GM10847 (cell line): ENCODE results near the gene DCTN5.

Experiments used
- POLR2A ChIP-seq: IDR thresholded peaks from 2 replicates; pipeline ENCODE4 v1.6.1; 2011; ENCODE audit not compliant: insufficient read length; ENCODE audit errors: extremely low read depth

The DCTN5 gene

GRCh38 chr16:23640931-23641765 is at the start of gene DCTN5, which contains the start of gene PALB2:
Gene DCTN5 (plus strand): TSS chr16:23641466. CDS start chr16:23641543, 77 bp downstream.
Gene PALB2 (minus strand): TSS chr16:23641310. CDS start chr16:23641157, 153 bp downstream.
- peak; percentile 76 for TF ChIP-seq POLR2A

- TF ChIP-seq POLR2A, result no peak
Measured at GRCh38 chr16:23594186-23594585, 47.1 kb upstream of the DCTN5 start.

- TF ChIP-seq POLR2A, result no peak
Measured at GRCh38 chr16:23595246-23595950, 45.9 kb upstream of the DCTN5 start.

- TF ChIP-seq POLR2A, result peak; percentile 68
Measured at GRCh38 chr16:23595951-23596720, 45.1 kb upstream of the DCTN5 start, which contains the start of gene NDUFAB1. Gene NDUFAB1 (minus strand): TSS chr16:23596316. CDS start chr16:23596290, 26 bp downstream.

- no peak for TF ChIP-seq POLR2A
Measured at GRCh38 chr16:23597003-23597756, 44.1 kb upstream of the DCTN5 start.

GRCh38 chr16:23607726-23608125 is 33.5 kb upstream of the DCTN5 start:
- no peak for TF ChIP-seq POLR2A

GRCh38 chr16:23608194-23608593 is 33.1 kb upstream of the DCTN5 start:
- TF ChIP-seq POLR2A, result no peak

- no peak for TF ChIP-seq POLR2A
Measured at GRCh38 chr16:23609929-23610328, 31.3 kb upstream of the DCTN5 start.

- no peak for TF ChIP-seq POLR2A
Measured at GRCh38 chr16:23611936-23612335, 29.3 kb upstream of the DCTN5 start.

GRCh38 chr16:23615805-23616204 is 25.5 kb upstream of the DCTN5 start:
- TF ChIP-seq POLR2A, result no peak

GRCh38 chr16:23624092-23624491 is 17.2 kb upstream of the DCTN5 start:
- TF ChIP-seq POLR2A, result no peak

- no peak for TF ChIP-seq POLR2A
Measured at GRCh38 chr16:23629516-23629915, 11.8 kb upstream of the DCTN5 start.

GRCh38 chr16:23634461-23635036 is 6.7 kb upstream of the DCTN5 start:
- TF ChIP-seq POLR2A, result no peak

- TF ChIP-seq POLR2A, result no peak
Measured at GRCh38 chr16:23635958-23636357, 5.3 kb upstream of the DCTN5 start.
